GM12878 (cell line): ENCODE data around the gene H6PD. TPM values are rescaled to one million over a fixed set of nuclear protein-coding genes. Genes with fewer than 3 reads are reported as not detected.

ENCODE experiments used
- ATAC-seq: fragments of 200-7000 bp; cut with Tn5 transposase; 3 replicates; pipeline ENCODE4 v1.9.1; 2020; ENCODE audit warnings: mild to moderate bottlenecking, moderate library complexity
- BruUV-seq: library from RNA; stranded (reverse); fragments of 400-500 nt; replicated peaks from 2 replicates; lab custom pipeline; 2021; lab: Mats Ljungman, UMichigan
- CTCF ChIA-PET: fragments of 300-600 bp; sonication (Branson Sonifier 250); formaldehyde crosslinking; extraction: SDS; loops from one replicate; lab custom pipeline; 2021; ENCODE audit warnings: inconsistent platforms; lab: Yijun Ruan, JAX
- POLR2A ChIA-PET: fragments of 350-600 bp; formaldehyde crosslinking; extraction: SDS; loops from one replicate; lab custom pipeline; 2021; ENCODE audit warnings: inconsistent platforms; lab: Charles Lee
- RAD21 ChIA-PET: fragments of 300-600 bp; sonication (Branson Sonifier 250); formaldehyde crosslinking; loops from one replicate; lab custom pipeline; 2023; ENCODE audit warnings: antibody characterized with exemption; ENCODE audit not compliant: unreplicated experiment; lab: Charles Lee
- SMC1A ChIA-PET: fragments of 300-600 bp; sonication (Branson Sonifier 250); formaldehyde crosslinking; loops from one replicate; lab custom pipeline; 2023; ENCODE audit not compliant: unreplicated experiment, uncharacterized antibody; lab: Charles Lee
- DNase-seq: peaks from one replicate; pipeline ENCODE4 v3.0.0-alpha.2; 2011; ENCODE audit warnings: low read depth, low spot score
- FAIRE-seq: peaks from 3 replicates; lab custom pipeline; 2011; peaks lifted over from hg19 to GRCh38; lab: Jason Lieb, UNC
- H2AFZ ChIP-seq: 2 replicates; pipeline ENCODE4 v1.6.0; 2011; ENCODE audit warnings: low read depth, low read length, control low read depth; ENCODE audit not compliant: control insufficient read depth
- H3K27ac ChIP-seq: 2 replicates; pipeline ENCODE4 v1.5.1; 2011; ENCODE audit warnings: control low read depth; ENCODE audit not compliant: control insufficient read depth, insufficient read depth
- H3K27me3 ChIP-seq, 2 experiments: replicated peaks in 1 of 2; 2 replicates each; pipeline versions ENCODE4 v1.6.0 to v1.6.1; 2011; ENCODE audit warnings: low read length in 1 of 2; ENCODE audit not compliant: control insufficient read depth in 2 of 2, insufficient read depth in 2 of 2
- H3K36me3 ChIP-seq, 2 experiments: 2 replicates each; pipeline ENCODE4 v1.5.1; 2011; ENCODE audit warnings: low read length in 1 of 2; ENCODE audit not compliant: control insufficient read depth in 2 of 2, insufficient read depth in 2 of 2
- H3K4me1 ChIP-seq: 2 replicates; pipeline ENCODE4 v1.6.1; 2011; ENCODE audit warnings: mild to moderate bottlenecking, low read length, moderate library complexity, mixed read lengths; ENCODE audit not compliant: control insufficient read depth, insufficient read depth
- H3K4me2 ChIP-seq: 2 replicates; pipeline ENCODE4 v1.6.0; 2011; ENCODE audit warnings: control low read depth; ENCODE audit not compliant: control insufficient read depth, insufficient read depth
- H3K4me3 ChIP-seq: fragments of 200-600 bp; sonication (generic); 2 replicates; pipeline ENCODE4 v1.5.1; 2016
- H3K79me2 ChIP-seq: 2 replicates; pipeline ENCODE4 v1.6.0; 2011; ENCODE audit warnings: low read length; ENCODE audit not compliant: control insufficient read depth, insufficient read depth
- H3K9ac ChIP-seq: 2 replicates; pipeline ENCODE4 v1.8.0; 2011; ENCODE audit warnings: low read length, control low read depth, mixed read lengths; ENCODE audit not compliant: control insufficient read depth, insufficient read depth
- H3K9me3 ChIP-seq: replicated peaks from 3 replicates; pipeline ENCODE4 v1.5.1; 2011; ENCODE audit warnings: mild to moderate bottlenecking, low read length; ENCODE audit not compliant: control insufficient read depth, insufficient read depth
- H4K20me1 ChIP-seq: 2 replicates; pipeline ENCODE4 v1.6.0; 2011; ENCODE audit not compliant: control insufficient read depth, insufficient read depth
- CBX3 ChIP-seq: fragments of 200-600 bp; sonication (generic); IDR thresholded peaks from 2 replicates; pipeline ENCODE4 v1.6.1; 2016; ENCODE audit warnings: low read depth, borderline replicate concordance
- CREM ChIP-seq: IDR thresholded peaks from 2 replicates; pipeline ENCODE4 v1.6.1; 2014; ENCODE audit warnings: antibody characterized with exemption, low read depth
- DPF2 ChIP-seq: fragments of 450-650 bp; IDR thresholded peaks from 2 replicates; pipeline ENCODE4 v1.6.1; 2017; ENCODE audit warnings: mild to moderate bottlenecking
- EGR1 ChIP-seq, 2 experiments: IDR thresholded peaks; 1 replicate in 1 of 2; 2 replicates in 1 of 2; pipeline ENCODE4 v1.6.1; 2011 to 2012; ENCODE audit warnings: low read depth in 2 of 2, low read length in 2 of 2, borderline replicate concordance in 1 of 2, mild to moderate bottlenecking in 1 of 2, moderate library complexity in 1 of 2
- MXI1 ChIP-seq: fragments of 150-350 bp; IDR thresholded peaks from 2 replicates; pipeline ENCODE4 v1.6.1; 2011; ENCODE audit warnings: low read depth, mild to moderate bottlenecking, inconsistent platforms, low read length, improper control_type of control experiment
- MYB ChIP-seq: fragments of 150-350 bp; IDR thresholded peaks from 2 replicates; pipeline ENCODE4 v1.6.1; 2014; ENCODE audit warnings: mild to moderate bottlenecking, low read depth, low read length, borderline replicate concordance
- RELA ChIP-seq: fragments of 450-650 bp; IDR thresholded peaks from 2 replicates; pipeline ENCODE4 v1.8.0; 2014; ENCODE audit warnings: borderline replicate concordance; ENCODE audit not compliant: partially characterized antibody
- SMAD5 ChIP-seq: IDR thresholded peaks from 2 replicates; pipeline ENCODE4 v1.6.1; 2016; ENCODE audit warnings: antibody characterized with exemption, low read depth
- TCF3 ChIP-seq: IDR thresholded peaks from 2 replicates; pipeline ENCODE4 v1.6.1; 2012; ENCODE audit warnings: low read depth, mild to moderate bottlenecking, low read length, borderline replicate concordance; ENCODE audit not compliant: insufficient read depth
- WGBS: methylation state at CpG from one replicate; pipeline ENCODE4 v1.1.6; 2016; ENCODE audit warnings: low lambda C conversion rate; ENCODE audit not compliant: insufficient replicate concordance, insufficient coverage; ENCODE audit errors: missing lambda C conversion rate; 5-methylcytosine and 5-hydroxymethylcytosine counted together
- in situ Hi-C: fragments of 300-500 bp; cut with MboI; formaldehyde crosslinking; loops from 9 replicates; pipeline ENCODE4 v1.14.3; 2018; ENCODE audit warnings: mixed read lengths
- intact Hi-C: fragments of 100-400 bp; cut with micrococcal nuclease; formaldehyde crosslinking; loops from one replicate; pipeline ENCODE4 v1.14.2; 2022; ENCODE audit not compliant: unreplicated experiment
- polyA plus RNA-seq, 11 experiments: library from polyadenylated mRNA; depleted of rRNA in 4 of 11; unstranded in 6 of 11; stranded (reverse) in 5 of 11; fragments of >200 nt; fragmentation: Nextera tagmentation in 4 of 11; fragmentation: Illumina TruSeq in 1 of 11; extraction: Ambion mirVana in 4 of 11; extraction: Trizol in 1 of 11; gene quantifications; 1 replicate in 1 of 11; 2 replicates in 10 of 11; pipeline versions ENCODE4 v1.2.1 to v1.2.3, GENCODE V29; 2011 to 2016; ENCODE audit warnings: inconsistent platforms in 2 of 11, missing spikeins in 2 of 11, low read depth in 1 of 11
- total RNA-seq, 4 experiments: library from RNA; depleted of rRNA in 3 of 4; stranded (reverse); fragments of >200 nt in 3 of 4; fragmentation: Illumina TruSeq in 1 of 4; extraction: Trizol in 1 of 4; gene quantifications; 2 replicates each; pipeline versions ENCODE4 v1.2.1 to v1.2.3, GENCODE V29; 2013 to 2021
- TF ChIP-seq, protein P1 (sequence below): fragments of 450-650 bp; conservative IDR thresholded peaks from 2 replicates; pipeline ENCODE4 v1.6.1; 2017; ENCODE audit warnings: mild to moderate bottlenecking, moderate library complexity

H6PD gene
- total and polyA plus RNA-seq, 10 of the 15 experiments (the other 5 are each of a cell fraction or from before 2014, with no cell fraction given): 1.2 to 20.7 (median 7.7) TPM

DNA sequence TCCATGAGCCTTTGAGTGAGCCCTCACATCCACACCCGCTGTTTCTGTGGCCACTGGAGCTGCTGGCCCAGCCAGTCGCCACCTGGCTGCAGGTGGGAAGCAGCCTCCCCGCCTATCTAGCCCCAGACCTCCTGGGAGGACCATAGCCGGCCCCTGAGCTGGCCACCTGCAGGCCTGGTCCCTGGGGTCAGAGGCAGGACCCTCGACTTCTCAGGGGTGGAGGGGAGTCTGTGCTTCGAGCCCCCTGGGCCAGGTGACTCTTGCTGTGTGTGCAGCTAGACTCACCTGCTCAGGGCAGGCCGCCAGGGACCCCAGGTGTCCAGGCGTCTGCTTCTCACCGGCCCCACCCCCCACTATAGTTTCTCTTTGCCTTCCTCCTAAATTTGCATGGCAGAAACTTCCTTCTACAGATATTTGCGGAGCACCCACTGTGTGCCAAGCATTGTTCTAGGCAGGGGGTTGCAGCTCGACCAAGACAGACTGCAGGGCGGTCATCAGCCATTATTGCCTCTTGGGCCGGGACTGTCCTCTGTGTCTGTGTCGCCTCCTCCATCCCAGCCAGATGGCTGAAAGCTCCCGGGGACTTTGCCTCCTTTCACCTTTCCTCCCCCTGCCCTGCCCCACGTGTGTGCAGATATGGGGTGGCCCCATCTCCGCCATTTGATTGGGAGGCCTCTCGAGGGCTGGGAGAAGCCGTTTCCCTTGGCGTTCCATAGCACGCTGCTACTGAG, 85.4 kb downstream of the H6PD start:
- in situ Hi-C loops: no loop called here
- CTCF ChIA-PET: interaction anchor here (1.0 kb wide), 1 partner anchor 136 kb away, joined by 4 read pairs; no protein-coding TSS in a partner anchor
- no peak overlapping the region for H3K9ac ChIP-seq
- DNase-seq (no peak), ATAC-seq (no peak), FAIRE-seq (no peak)
- no peaks in the 10 kb centered on the region for H3K9me3 ChIP-seq
- intact Hi-C loops: no loop called here
- POLR2A ChIA-PET: no interaction called here
- no peak overlapping the region for H3K4me2 ChIP-seq
- no peaks in the 10 kb centered on the region for H4K20me1 ChIP-seq
- BruUV-seq: no TSS peak
- TF ChIP-seq MYB (no peak), RELA (no peak), CREM (no peak), EGR1 (IDR thresholded peaks at IDR 0.05; ENCODE audit: borderline replicate concordance in 1 of 2, low read depth in 2 of 2, low read length in 2 of 2) (no peak), SMAD5 (no peak), MXI1 (no peak), DPF2 (no peak), TCF3 (no peak), CBX3 (no peak)
- TF ChIP-seq, protein P1, sequence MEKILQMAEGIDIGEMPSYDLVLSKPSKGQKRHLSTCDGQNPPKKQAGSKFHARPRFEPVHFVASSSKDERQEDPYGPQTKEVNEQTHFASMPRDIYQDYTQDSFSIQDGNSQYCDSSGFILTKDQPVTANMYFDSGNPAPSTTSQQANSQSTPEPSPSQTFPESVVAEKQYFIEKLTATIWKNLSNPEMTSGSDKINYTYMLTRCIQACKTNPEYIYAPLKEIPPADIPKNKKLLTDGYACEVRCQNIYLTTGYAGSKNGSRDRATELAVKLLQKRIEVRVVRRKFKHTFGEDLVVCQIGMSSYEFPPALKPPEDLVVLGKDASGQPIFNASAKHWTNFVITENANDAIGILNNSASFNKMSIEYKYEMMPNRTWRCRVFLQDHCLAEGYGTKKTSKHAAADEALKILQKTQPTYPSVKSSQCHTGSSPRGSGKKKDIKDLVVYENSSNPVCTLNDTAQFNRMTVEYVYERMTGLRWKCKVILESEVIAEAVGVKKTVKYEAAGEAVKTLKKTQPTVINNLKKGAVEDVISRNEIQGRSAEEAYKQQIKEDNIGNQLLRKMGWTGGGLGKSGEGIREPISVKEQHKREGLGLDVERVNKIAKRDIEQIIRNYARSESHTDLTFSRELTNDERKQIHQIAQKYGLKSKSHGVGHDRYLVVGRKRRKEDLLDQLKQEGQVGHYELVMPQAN: no peak
- no peaks in the 10 kb centered on the region for H3K79me2 ChIP-seq
- WGBS: 33% methylated on average over 21 of the region's 21 CpGs
- H3K4me1 ChIP-seq: peaks cover 17% of the 10 kb centered on the region
- SMC1A ChIA-PET: interaction anchor here (1.1 kb wide), 1 partner anchor 31 kb away, joined by 3 read pairs; no protein-coding TSS in a partner anchor
- RAD21 ChIA-PET: no interaction called here
- no peak overlapping the region for H3K4me3 ChIP-seq
- H3K36me3 ChIP-seq: no peaks in the 10 kb centered on the region
- H3K27ac ChIP-seq: no peak overlapping the region
- H3K27me3 ChIP-seq: peaks cover 0 to 2% of the 10 kb centered on the region in 2 experiments; a peak in 1 of 4 replicates
- no peak overlapping the region for H2AFZ ChIP-seq

Other genes starting within 250 kb of the H6PD start
- gene SLC2A7, start 208.4 kb upstream of the H6PD start, total RNA-seq (2014; rRNA removed): not detected in 2 replicates
- not detected in 2 replicates for gene SLC2A7, start 208.4 kb upstream of the H6PD start, total RNA-seq (2014; rRNA removed; fragmentation: Illumina TruSeq; extraction: Trizol)
- not detected in 2 replicates for gene SLC2A7, start 208.4 kb upstream of the H6PD start, total RNA-seq (2021)
- gene SLC2A7, start 208.4 kb upstream of the H6PD start, polyA plus RNA-seq (2011; rRNA removed): not detected in 2 replicates
- not detected in 2 replicates for gene SLC2A7, start 208.4 kb upstream of the H6PD start, polyA plus RNA-seq (2014; fragmentation: Illumina TruSeq; extraction: Trizol)
- gene SLC2A7, start 208.4 kb upstream of the H6PD start, polyA plus RNA-seq (2014; fragmentation: Nextera tagmentation; extraction: Ambion mirVana): not detected
- gene SLC2A7, start 208.4 kb upstream of the H6PD start, polyA plus RNA-seq (2014; rRNA removed): not detected in 2 replicates
- gene SLC2A7, start 208.4 kb upstream of the H6PD start, polyA plus RNA-seq (2016; fragmentation: Nextera tagmentation; extraction: Ambion mirVana): not detected
- gene SLC2A5, start 165.1 kb upstream of the H6PD start, total RNA-seq (2014; rRNA removed): 20.1 and 24.2 TPM in 2 replicates
- 10.6 and 12.3 TPM in 2 replicates for gene SLC2A5, start 165.1 kb upstream of the H6PD start, total RNA-seq (2014; rRNA removed; fragmentation: Illumina TruSeq; extraction: Trizol)
- 30.9 and 32.3 TPM in 2 replicates for gene SLC2A5, start 165.1 kb upstream of the H6PD start, total RNA-seq (2021)
- 60.0 and 76.6 TPM in 2 replicates for gene SLC2A5, start 165.1 kb upstream of the H6PD start, polyA plus RNA-seq (2011; rRNA removed)
- 28.7 and 37.7 TPM in 2 replicates for gene SLC2A5, start 165.1 kb upstream of the H6PD start, polyA plus RNA-seq (2014; fragmentation: Illumina TruSeq; extraction: Trizol)
- gene SLC2A5, start 165.1 kb upstream of the H6PD start, polyA plus RNA-seq (2014; fragmentation: Nextera tagmentation; extraction: Ambion mirVana): 1 to 10 TPM; 4.5 to 5.2 TPM
- 24.7 and 27.4 TPM in 2 replicates for gene SLC2A5, start 165.1 kb upstream of the H6PD start, polyA plus RNA-seq (2014; rRNA removed)
- gene SLC2A5, start 165.1 kb upstream of the H6PD start, polyA plus RNA-seq (2016; fragmentation: Nextera tagmentation; extraction: Ambion mirVana): 10 to 100 TPM; 19.9 to 23.5 TPM
- 4.7 and 15.9 TPM in 2 replicates for gene GPR157, start 105.7 kb upstream of the H6PD start, total RNA-seq (2014; rRNA removed)
- gene GPR157, start 105.7 kb upstream of the H6PD start, total RNA-seq (2014; rRNA removed; fragmentation: Illumina TruSeq; extraction: Trizol): 2.8 and 5.0 TPM in 2 replicates
- gene GPR157, start 105.7 kb upstream of the H6PD start, total RNA-seq (2021): 10.1 and 12.2 TPM in 2 replicates
- 1.3 and 3.7 TPM in 2 replicates for gene GPR157, start 105.7 kb upstream of the H6PD start, polyA plus RNA-seq (2011; rRNA removed)
- 2.5 and 2.8 TPM in 2 replicates for gene GPR157, start 105.7 kb upstream of the H6PD start, polyA plus RNA-seq (2014; fragmentation: Illumina TruSeq; extraction: Trizol)
- 1 to 10 TPM in 1 of 2 experiments, under 1 TPM in 1; 0.66 to 1.1 TPM for gene GPR157, start 105.7 kb upstream of the H6PD start, polyA plus RNA-seq (2014; fragmentation: Nextera tagmentation; extraction: Ambion mirVana)
- gene GPR157, start 105.7 kb upstream of the H6PD start, polyA plus RNA-seq (2014; rRNA removed): 2.6 and 3.2 TPM in 2 replicates
- gene GPR157, start 105.7 kb upstream of the H6PD start, polyA plus RNA-seq (2016; fragmentation: Nextera tagmentation; extraction: Ambion mirVana): 1 to 10 TPM in 1 of 2 experiments, under 1 TPM in 1; 0.86 to 2.9 TPM
- 0.90 and 1.3 TPM in 2 replicates for gene SPSB1, start 58.1 kb downstream of the H6PD start, total RNA-seq (2014; rRNA removed)
- 0.40 and 0.46 TPM in 2 replicates for gene SPSB1, start 58.1 kb downstream of the H6PD start, total RNA-seq (2014; rRNA removed; fragmentation: Illumina TruSeq; extraction: Trizol)
- gene SPSB1, start 58.1 kb downstream of the H6PD start, total RNA-seq (2021): 0.74 and 1.1 TPM in 2 replicates
- gene SPSB1, start 58.1 kb downstream of the H6PD start, polyA plus RNA-seq (2011; rRNA removed): 0.23 and 0.43 TPM in 2 replicates
- 0.46 and 2.1 TPM in 2 replicates for gene SPSB1, start 58.1 kb downstream of the H6PD start, polyA plus RNA-seq (2014; fragmentation: Illumina TruSeq; extraction: Trizol)
- under 1 TPM in 1 of 2 experiments, not detected in 1; 0.02 TPM for gene SPSB1, start 58.1 kb downstream of the H6PD start, polyA plus RNA-seq (2014; fragmentation: Nextera tagmentation; extraction: Ambion mirVana)
- 0.80 and 2.0 TPM in 2 replicates for gene SPSB1, start 58.1 kb downstream of the H6PD start, polyA plus RNA-seq (2014; rRNA removed)
- gene SPSB1, start 58.1 kb downstream of the H6PD start, polyA plus RNA-seq (2016; fragmentation: Nextera tagmentation; extraction: Ambion mirVana): 1 to 10 TPM; 1.2 to 1.4 TPM